GM21528 (cell line): ENCODE results near the gene TMPRSS9.
"Not testable (repeated sequence)": the region's sequence is repeated elsewhere in the genome, so short reads cannot be mapped to it uniquely, and the experiment has no call there.

ENCODE experiments used
- ATAC-seq: cut with Tn5 transposase; IDR thresholded peaks from one replicate; pipeline ENCODE4 v1.9.1; 2021; ENCODE audit warnings: mild to moderate bottlenecking, moderate library complexity; ENCODE audit not compliant: unreplicated experiment, low FRiP score

Gene TMPRSS9

GRCh38 chr19:2387367-2388288, 27.6 kb downstream of the TMPRSS9 start:
- no peak for ATAC-seq

GRCh38 chr19:2389594-2389993, 29.5 kb downstream of the TMPRSS9 start:
- no peak for ATAC-seq

- no peak for ATAC-seq
These were observed 31.2 kb downstream of the TMPRSS9 start for GRCh38 chr19:2391118-2391725.

GRCh38 chr19:2392366-2392765, 32.3 kb downstream of the TMPRSS9 start:
- ATAC-seq, result no peak

GRCh38 chr19:2392899-2393298, 32.8 kb downstream of the TMPRSS9 start:
- not testable (repeated sequence) for ATAC-seq

GRCh38 chr19:2394054-2394441, 34.0 kb downstream of the TMPRSS9 start:
- no peak for ATAC-seq

- ATAC-seq, result no peak
These were observed 34.6 kb downstream of the TMPRSS9 start for GRCh38 chr19:2394442-2395292.

- ATAC-seq, result not testable (repeated sequence)
These were observed 35.3 kb downstream of the TMPRSS9 start for GRCh38 chr19:2395293-2395829.

GRCh38 chr19:2397173-2397572, 37.1 kb downstream of the TMPRSS9 start:
- not testable (repeated sequence) for ATAC-seq

GRCh38 chr19:2398735-2399305, 38.8 kb downstream of the TMPRSS9 start:
- ATAC-seq, result no peak

- no peak for ATAC-seq
These were observed 39.5 kb downstream of the TMPRSS9 start for GRCh38 chr19:2399582-2399981.

GRCh38 chr19:2408247-2408646, 48.2 kb downstream of the TMPRSS9 start:
- no peak for ATAC-seq

GRCh38 chr19:2409352-2409912, 49.4 kb downstream of the TMPRSS9 start:
- no peak for ATAC-seq

- ATAC-seq, result no peak
These were observed 50.0 kb downstream of the TMPRSS9 start for GRCh38 chr19:2410023-2410422.

GRCh38 chr19:2411709-2412108, 51.6 kb downstream of the TMPRSS9 start:
- no peak for ATAC-seq

- ATAC-seq, result no peak
These were observed 52.4 kb downstream of the TMPRSS9 start for GRCh38 chr19:2412449-2412848.

GRCh38 chr19:2413159-2413558, 53.1 kb downstream of the TMPRSS9 start:
- no peak for ATAC-seq

- no peak for ATAC-seq
These were observed 53.6 kb downstream of the TMPRSS9 start for GRCh38 chr19:2413629-2414028.

- no peak for ATAC-seq
These were observed 55.4 kb downstream of the TMPRSS9 start for GRCh38 chr19:2415281-2415972.

GRCh38 chr19:2415973-2416319, 55.9 kb downstream of the TMPRSS9 start:
- ATAC-seq, result no peak
